Motor neuron (in vitro differentiated cells): ENCODE results near the gene OR9G1. TPM values are rescaled to one million over a fixed set of nuclear protein-coding genes. Genes with fewer than 3 reads are reported as not detected.
"Not testable (repeated sequence)": the region's sequence is repeated elsewhere in the genome, so short reads cannot be mapped to it uniquely, and the experiment has no call there.

Experiments
- ATAC-seq, 8 experiments: fragments of 200-7000 bp; cut with Tn5 transposase; replicated peaks in 6 of 8; 2 replicates each; pipeline ENCODE4 v1.8.0; 2021; ENCODE audit warnings: mild to moderate bottlenecking in 8 of 8, moderate library complexity in 8 of 8
- H3K27ac ChIP-seq, 2 donors: fragments of 250-450 bp; sonication (Bioruptor Pico); 2 replicates each; pipeline ENCODE4 v1.9.0; 2021; ENCODE audit warnings: antibody characterized with exemption in 2 of 2, mild to moderate bottlenecking in 2 of 2, moderate library complexity in 1 of 2
- H3K4me1 ChIP-seq, 2 donors: fragments of 250-450 bp; sonication (Bioruptor Pico); replicated peaks in 1 of 2; 2 replicates each; pipeline ENCODE4 v1.6.1; 2021; ENCODE audit warnings: antibody characterized with exemption in 2 of 2, mild to moderate bottlenecking in 2 of 2, moderate library complexity in 1 of 2
- H3K4me3 ChIP-seq, 5 donors: fragments of 250-450 bp; sonication (Bioruptor Pico); 2 replicates each; pipeline ENCODE4 v1.9.0; 2021; ENCODE audit warnings: antibody characterized with exemption in 5 of 5, mild to moderate bottlenecking in 5 of 5, moderate library complexity in 4 of 5
- WGBS, 10 experiments: fragments of 450-650 bp; shearing (Covaris generic); methylation state at CpG; one replicate each; pipeline ENCODE4 v1.0.0; 2022; 5-methylcytosine and 5-hydroxymethylcytosine counted together
- in situ Hi-C, 9 experiments: fragments of 400-800 bp; cut with MboI; loops; one replicate each; pipeline ENCODE4 v1.15.0; 2021; ENCODE audit warnings: low sequenced_read_pairs in 9 of 9, low pct_unique_long_range_greater_than_20kb in 2 of 9; ENCODE audit not compliant: unreplicated experiment in 9 of 9
- total RNA-seq, 8 experiments: library from RNA; unstranded; fragments of 300-600 nt; gene quantifications; 2 replicates each; pipeline versions ENCODE4 v1.2.3 to v1.2.4, GENCODE V29; 2022

Gene OR9G1, protein sequence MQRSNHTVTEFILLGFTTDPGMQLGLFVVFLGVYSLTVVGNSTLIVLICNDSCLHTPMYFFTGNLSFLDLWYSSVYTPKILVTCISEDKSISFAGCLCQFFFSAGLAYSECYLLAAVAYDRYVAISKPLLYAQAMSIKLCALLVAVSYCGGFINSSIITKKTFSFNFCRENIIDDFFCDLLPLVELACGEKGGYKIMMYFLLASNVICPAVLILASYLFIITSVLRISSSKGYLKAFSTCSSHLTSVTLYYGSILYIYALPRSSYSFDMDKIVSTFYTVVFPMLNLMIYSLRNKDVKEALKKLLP
- total RNA-seq = 1 to 10 TPM in 2 of 8 experiments, under 1 TPM in 3, not detected in 3; 0.18 to 2.1 (median 0.49) TPM

DNA sequence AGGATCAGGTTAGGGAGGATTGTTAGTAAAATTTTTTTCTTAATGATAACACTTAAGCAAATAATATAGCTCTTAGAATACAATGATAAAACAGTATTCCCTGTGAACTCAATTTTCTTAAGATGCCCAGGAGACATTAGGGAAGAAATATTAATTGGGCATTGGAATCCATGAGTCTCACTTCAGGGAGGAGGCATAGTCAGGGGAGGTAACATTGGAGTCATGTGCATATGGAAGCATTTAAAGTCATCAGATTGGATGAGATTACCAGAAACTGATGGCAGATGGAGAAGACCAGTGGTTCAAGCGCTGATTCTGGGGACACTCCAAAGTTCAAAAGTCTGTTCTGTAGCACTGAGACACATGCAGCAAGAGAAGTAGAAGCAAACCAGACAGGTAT, at the start of gene OR9G1:
TSS of gene OR9G1 (plus strand) at position 301 of the 400 bp plus-strand sequence. CDS start 1,293 bp downstream, outside the sequence.
- Histone ChIP-seq H3K27ac (no peak within 1 kb of the TSS), H3K4me1 (no peaks in the 10 kb centered on the region), H3K4me3 (no peak within 1 kb of the TSS)
- in situ Hi-C loops = loop anchor here in 1 of 9 experiments (25.0 kb wide), 1 partner anchor 111 kb away; the partner anchor contains the start of gene OR5M10
- WGBS, 10 experiments = 11 to 100% (median 81%) methylated on average over 1 of the region's 1 CpG
- ATAC-seq = no peak

DNA sequence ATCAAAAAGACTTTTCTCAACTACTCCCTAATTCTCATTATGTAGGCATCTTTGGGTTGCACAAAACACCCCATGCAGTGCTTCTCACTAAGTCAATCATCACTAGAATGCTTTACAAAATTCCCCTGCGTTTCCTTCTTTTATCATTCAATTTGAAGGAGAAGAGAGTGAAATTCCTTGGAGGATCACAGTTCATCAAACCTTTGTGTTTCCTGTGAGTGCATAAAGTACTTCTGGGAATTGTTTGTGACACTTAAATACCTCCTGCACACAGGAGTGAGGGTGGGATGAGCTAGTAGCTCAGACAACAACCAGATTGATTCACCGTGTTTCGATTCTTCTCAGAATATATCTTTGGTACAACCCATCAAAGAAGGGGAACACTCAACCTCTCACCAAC, 39.1 kb upstream of the OR9G1 start:
- WGBS, 10 experiments = 0 to 40% (median 0%) methylated on average over 1 to 3 of the region's 3 CpGs; no CpG with 5 or more reads in 1 of the 10 experiments
- no peak for ATAC-seq
- no peak overlapping the region for H3K27ac ChIP-seq
- in situ Hi-C loops = no loop called here
- no peak overlapping the region for H3K4me3 ChIP-seq
- H3K4me1 ChIP-seq = peaks cover 0 to 4% of the 10 kb centered on the region in 2 donors

DNA sequence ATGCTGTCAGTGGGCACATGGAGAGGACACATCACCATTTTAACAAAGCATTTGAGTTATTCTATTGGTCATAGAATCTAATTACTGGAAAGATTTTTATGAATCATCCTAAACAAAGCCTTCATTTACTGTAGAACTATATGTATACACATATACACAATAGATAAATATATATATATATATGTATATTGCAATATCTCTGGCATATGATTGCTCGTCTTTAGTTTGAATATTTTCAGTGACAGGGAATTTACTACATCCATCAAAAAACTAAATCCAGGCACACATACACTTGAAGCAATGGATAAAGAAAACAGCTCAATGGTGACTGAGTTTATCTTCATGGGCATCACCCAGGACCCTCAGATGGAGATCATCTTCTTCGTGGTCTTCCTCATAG, 35.5 kb upstream of the OR9G1 start, which contains the start of gene OR5AR1:
TSS of gene OR5AR1 (plus strand) at position 301 of the 400 bp plus-strand sequence. CDS start at position 301, 0 bp downstream.
- Histone ChIP-seq H3K4me3 (no peak within 1 kb of the TSS), H3K4me1 (peaks cover 0 to 4% of the 10 kb centered on the region in 2 donors), H3K27ac (no peak within 1 kb of the TSS)
- no peak for ATAC-seq
- in situ Hi-C loops = no loop called here
- WGBS, 10 experiments = 0 to 100% (median 61%) methylated on average over 1 to 2 of the region's 2 CpGs; no CpG with 5 or more reads in 2 of the 10 experiments

DNA sequence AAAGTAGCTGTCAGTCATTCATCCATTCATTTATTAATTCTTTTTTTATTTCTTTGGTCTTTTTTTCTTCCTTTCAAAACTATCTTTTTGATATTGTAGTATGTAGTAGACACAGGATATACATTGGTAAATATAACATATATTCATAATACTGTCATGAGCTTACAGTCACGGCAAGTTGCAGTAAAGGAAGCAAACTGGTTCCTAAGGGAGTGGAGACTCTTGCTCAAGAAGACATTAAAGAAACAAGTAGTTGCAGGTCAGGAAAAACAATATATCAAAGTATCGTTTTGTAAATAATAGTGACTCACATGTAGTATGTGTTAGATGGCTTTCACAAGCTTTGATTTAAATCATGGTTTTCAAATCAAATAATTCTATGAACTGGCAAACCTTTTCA, 27.9 kb upstream of the OR9G1 start:
- ATAC-seq = no peak
- Histone ChIP-seq H3K4me3 (no peak overlapping the region), H3K27ac (no peak overlapping the region), H3K4me1 (no peaks in the 10 kb centered on the region)
- WGBS, 10 experiments = 0 to 100% (median 75%) methylated on average over 1 to 2 of the region's 2 CpGs
- in situ Hi-C loops = no loop called here

DNA sequence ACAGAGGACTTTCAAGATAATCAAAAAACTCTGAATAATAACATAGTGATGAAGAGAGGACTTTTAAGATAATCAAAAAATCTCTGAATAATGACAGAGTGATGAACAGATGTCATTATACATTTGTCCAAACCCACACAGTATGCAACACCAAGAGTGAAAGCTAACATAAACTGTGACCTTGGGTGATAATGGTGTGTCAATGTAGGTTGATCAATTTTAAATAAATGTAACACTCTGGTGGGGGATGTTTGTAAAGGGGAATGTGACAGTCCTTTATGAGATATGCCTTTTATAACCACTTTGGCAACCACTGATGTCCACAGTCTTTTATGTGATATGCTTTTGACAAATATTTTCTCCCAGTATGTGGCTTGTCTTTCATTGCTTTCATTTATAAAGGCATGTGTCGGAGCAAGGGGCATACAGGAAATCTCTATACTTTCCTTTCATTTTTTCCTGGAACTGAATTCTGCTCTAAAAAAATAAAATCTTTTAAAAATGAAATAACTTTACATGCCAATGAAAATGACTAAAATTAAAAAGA, 10.3 kb upstream of the OR9G1 start:
- ATAC-seq = no peak
- H3K4me3 ChIP-seq = no peak overlapping the region
- no peaks in the 10 kb centered on the region for H3K4me1 ChIP-seq
- no peak overlapping the region for H3K27ac ChIP-seq
- in situ Hi-C loops = loop anchor here in 1 of 9 experiments (25.0 kb wide), 1 partner anchor 101 kb away; the partner anchor contains the start of gene OR5M10
- 0 to 100% (median 82%) methylated on average over 1 of the region's 1 CpG; no CpG with 5 or more reads in 1 of the 10 experiments for WGBS, 10 experiments

DNA sequence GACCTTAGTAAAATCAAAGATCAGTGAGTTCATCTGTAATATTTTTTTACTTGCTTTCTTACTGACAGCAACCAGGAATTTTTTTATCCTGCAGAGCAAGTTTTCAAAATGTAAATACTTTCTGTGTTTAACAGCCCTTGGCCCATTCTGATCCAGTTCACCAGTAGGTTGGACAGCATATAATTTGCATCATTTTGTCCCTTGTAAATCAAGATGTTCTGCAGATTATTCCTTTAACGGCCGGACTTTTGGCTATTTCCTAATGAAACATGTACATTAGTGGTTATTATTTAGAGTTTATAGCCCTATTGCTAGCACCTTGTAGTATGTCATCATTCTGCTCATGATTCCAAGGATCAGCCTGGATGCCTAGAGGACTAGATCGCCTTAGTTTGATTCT, 7.7 kb upstream of the OR9G1 start:
- 0 to 100% (median 72%) methylated on average over 1 to 3 of the region's 3 CpGs; no CpG with 5 or more reads in 2 of the 10 experiments for WGBS, 10 experiments
- in situ Hi-C loops = loop anchor here in 1 of 9 experiments (25.0 kb wide), 1 partner anchor 104 kb away; the partner anchor contains the start of gene OR5M10
- not testable (repeated sequence) for H3K4me1 ChIP-seq

DNA sequence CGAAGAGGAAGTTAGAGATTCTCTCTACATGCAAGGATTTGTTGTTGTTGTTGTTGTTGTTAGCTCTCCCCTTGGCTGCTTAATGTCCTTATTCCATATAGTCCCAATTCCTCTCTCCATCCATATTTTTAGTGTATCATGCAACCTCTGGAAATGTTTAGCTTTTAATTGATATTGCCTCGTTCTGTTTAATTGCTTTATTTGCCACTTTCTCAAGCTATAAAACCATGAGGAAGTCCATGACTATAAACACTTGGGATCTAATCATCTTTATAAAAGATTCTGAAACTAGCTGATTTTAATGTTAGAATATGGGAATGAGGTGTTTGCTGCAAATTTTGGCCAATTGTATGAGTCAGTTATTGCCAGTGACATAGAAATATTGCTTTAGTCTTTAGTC, 5.5 kb upstream of the OR9G1 start:
- in situ Hi-C loops = loop anchor here in 1 of 9 experiments (25.0 kb wide), 1 partner anchor 106 kb away; the partner anchor contains the start of gene OR5M10
- H3K4me3 ChIP-seq = no peak overlapping the region
- H3K27ac ChIP-seq = no peak overlapping the region
- 32 to 100% (median 69%) methylated on average over 1 to 2 of the region's 2 CpGs; no CpG with 5 or more reads in 2 of the 10 experiments for WGBS, 10 experiments
- no peaks in the 10 kb centered on the region for H3K4me1 ChIP-seq
- ATAC-seq = no peak

More for the DNA sequence above, 7.7 kb upstream of the OR9G1 start:
- ATAC-seq, H3K27ac ChIP-seq, H3K4me3 ChIP-seq: not testable (repeated sequence)

DNA sequence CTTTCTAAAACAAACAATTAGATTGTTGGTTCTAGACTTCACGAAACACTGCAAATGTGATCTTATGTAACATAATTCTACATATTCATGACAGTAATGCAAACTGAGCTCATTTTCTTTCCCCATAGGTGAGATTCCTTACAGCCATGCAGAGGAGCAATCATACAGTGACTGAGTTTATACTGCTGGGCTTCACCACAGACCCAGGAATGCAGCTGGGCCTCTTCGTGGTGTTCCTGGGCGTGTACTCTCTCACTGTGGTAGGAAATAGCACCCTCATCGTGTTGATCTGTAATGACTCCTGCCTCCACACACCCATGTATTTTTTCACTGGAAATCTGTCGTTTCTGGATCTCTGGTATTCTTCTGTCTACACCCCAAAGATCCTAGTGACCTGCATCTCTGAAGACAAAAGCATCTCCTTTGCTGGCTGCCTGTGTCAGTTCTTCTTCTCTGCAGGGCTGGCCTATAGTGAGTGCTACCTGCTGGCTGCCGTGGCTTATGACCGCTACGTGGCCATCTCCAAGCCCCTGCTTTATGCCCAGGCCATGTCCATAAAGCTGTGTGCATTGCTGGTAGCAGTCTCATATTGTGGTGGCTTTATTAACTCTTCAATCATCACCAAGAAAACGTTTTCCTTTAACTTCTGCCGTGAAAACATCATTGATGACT, 1.5 kb downstream of the OR9G1 start:
- H3K4me1 ChIP-seq = no peaks in the 10 kb centered on the region
- peak in 3 of 8 experiments; percentile 93 to 97 (median 97) for ATAC-seq
- no peak overlapping the region for H3K4me3 ChIP-seq
- in situ Hi-C loops = no loop called here
- WGBS, 10 experiments = 2 to 67% (median 43%) methylated on average over 3 to 10 of the region's 10 CpGs
- H3K27ac ChIP-seq = no peak overlapping the region

DNA sequence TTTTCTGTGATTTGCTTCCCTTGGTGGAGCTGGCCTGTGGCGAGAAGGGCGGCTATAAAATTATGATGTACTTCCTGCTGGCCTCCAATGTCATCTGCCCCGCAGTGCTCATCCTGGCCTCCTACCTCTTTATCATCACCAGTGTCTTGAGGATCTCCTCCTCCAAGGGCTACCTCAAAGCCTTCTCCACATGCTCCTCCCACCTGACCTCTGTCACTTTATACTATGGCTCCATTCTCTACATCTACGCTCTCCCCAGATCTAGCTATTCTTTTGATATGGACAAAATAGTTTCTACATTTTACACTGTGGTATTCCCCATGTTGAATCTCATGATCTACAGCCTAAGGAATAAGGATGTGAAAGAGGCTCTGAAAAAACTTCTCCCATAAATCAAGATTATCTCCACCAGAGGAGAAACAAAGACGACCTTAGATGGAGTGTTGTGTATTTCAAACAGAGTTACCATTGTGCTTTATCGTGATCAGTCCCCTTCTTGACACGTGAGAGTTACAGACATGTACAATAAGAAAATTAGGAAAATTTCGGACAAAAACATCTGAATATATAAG, 2.1 kb downstream of the OR9G1 start:
- Histone ChIP-seq H3K27ac (no peak overlapping the region), H3K4me3 (no peak overlapping the region), H3K4me1 (no peaks in the 10 kb centered on the region)
- WGBS, 10 experiments = 14 to 66% (median 45%) methylated on average over 4 to 8 of the region's 8 CpGs
- in situ Hi-C loops = no loop called here
- peak in 2 of 8 experiments; percentile 11 to 19 for ATAC-seq

DNA sequence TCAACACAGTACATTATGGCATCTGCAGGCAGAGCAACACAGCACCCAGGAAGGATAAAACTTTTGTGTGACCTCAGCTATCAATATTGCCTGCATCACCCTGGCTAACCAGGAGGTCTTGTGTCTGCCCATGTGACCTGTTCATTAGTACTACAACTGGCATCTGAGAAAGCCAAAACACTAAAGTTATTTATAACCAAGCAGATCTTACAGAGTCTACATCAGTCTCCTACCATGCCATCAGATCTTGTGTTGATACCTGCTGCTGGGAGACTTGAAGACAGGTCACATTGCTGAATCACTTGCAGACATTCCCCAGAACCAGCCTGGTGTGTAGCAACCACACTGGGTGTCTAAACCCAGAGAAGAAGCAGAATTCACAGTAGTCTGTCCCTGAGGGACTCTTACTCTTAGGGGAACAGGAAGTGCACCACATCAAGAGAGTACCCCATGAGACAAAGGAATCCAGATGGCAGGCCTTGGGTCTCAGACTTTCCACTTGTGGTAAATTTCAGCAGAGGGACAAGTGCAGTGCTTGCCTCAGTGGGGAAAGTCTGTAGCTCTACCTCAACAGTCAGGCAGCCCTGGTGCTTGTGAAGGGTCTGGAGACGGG, 7.0 kb downstream of the OR9G1 start:
- WGBS, 10 experiments = 17 to 57% (median 50%) methylated on average over 1 of the region's 1 CpG; no CpG with 5 or more reads in 5 of the 10 experiments
- H3K27ac ChIP-seq = no peak overlapping the region
- no peaks in the 10 kb centered on the region for H3K4me1 ChIP-seq
- no peak for ATAC-seq
- H3K4me3 ChIP-seq = no peak overlapping the region
- in situ Hi-C loops = no loop called here

DNA sequence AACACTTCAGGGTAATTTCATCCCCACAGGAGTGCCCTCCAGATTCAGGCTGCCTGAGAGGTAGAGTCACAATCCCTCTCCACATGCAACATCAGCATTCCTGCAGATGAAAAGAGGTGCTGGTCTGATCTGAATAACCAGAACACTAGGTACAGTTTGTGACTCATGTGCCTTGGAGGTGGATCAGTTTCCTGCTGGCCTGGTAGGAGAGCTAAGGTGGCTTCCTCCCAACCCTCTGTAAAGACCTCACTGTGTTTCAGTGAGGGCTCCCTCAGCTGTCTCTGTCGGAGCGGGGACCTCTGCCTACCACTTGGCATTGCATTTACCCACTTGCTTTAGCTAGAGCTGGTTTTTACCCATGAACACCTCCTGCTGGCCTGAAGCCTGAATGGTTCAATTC, 7.6 kb downstream of the OR9G1 start:
- no peak overlapping the region for H3K27ac ChIP-seq
- in situ Hi-C loops = no loop called here
- H3K4me3 ChIP-seq = no peak overlapping the region
- 42 to 83% (median 67%) methylated on average over 1 to 2 of the region's 2 CpGs; no CpG with 5 or more reads in 6 of the 10 experiments for WGBS, 10 experiments
- ATAC-seq = peak in 1 of 8 experiments; percentile 46
- H3K4me1 ChIP-seq = no peaks in the 10 kb centered on the region

DNA sequence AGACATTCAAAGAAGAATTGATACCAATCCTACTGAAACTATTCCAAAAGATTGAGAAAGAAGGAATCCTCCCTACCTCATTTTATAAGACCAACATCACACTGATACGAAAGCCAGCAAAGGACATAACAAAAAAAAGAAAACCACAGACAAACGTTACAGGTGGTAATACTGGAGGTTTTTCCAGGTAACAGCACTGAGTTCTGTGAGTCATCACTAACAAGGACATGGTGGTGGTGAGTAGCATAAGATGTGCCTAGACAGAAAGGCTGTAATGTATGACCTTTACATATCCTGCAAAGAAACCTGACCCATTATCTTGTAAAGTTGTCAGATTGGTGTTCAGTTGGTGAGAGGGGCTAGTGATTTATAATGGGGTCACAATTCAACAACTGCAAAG, 15.3 kb downstream of the OR9G1 start:
- Histone ChIP-seq H3K27ac (no peak overlapping the region), H3K4me1 (no peaks in the 10 kb centered on the region), H3K4me3 (no peak overlapping the region)
- WGBS, 10 experiments = 0 to 83% (median 53%) methylated on average over 1 to 2 of the region's 2 CpGs; no CpG with 5 or more reads in 2 of the 10 experiments
- in situ Hi-C loops = no loop called here
- no peak for ATAC-seq
